LHCN-M2 (cell line): Measurements from ENCODE around the gene HPS1. TPM values are rescaled to one million over a fixed set of nuclear protein-coding genes. Genes with fewer than 3 reads are reported as not detected.

ENCODE experiments used
- DNase-seq: peaks from one replicate; pipeline ENCODE4 v3.0.0-alpha.2; 2012; ENCODE audit warnings: low read depth
- total RNA-seq: library from RNA; depleted of rRNA; stranded (reverse); fragments of >200 nt; gene quantifications from 2 replicates; pipeline ENCODE4 v1.2.3, GENCODE V29; 2014

The HPS1 gene
- total RNA-seq, 1 experiment from 2014 or later: 46.0 TPM

- peak; percentile 32 for DNase-seq
Measured at GRCh38 chr10:98463976-98464754, 17.4 kb upstream of the HPS1 start.

DNA sequence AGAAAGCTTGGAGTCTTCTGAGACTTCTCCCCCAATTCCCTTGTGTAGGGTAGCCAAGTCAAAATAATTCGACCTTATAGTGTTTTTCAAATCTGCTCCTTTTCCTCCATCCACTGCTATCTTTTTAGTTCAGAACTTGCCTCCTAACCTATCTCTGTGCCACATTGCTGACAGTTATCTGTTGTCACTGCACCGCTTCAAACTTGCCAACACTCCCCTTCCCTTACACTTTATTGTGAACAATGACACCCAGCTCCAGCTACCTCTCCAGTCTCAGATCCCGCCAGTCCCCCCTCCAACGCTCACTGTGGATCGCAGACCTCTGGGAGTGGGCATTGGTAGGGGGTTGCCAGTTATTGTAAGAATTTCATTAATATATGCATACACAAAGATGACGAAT lies 16.3 kb upstream of the HPS1 start:
- DNase-seq: no peak

DNA sequence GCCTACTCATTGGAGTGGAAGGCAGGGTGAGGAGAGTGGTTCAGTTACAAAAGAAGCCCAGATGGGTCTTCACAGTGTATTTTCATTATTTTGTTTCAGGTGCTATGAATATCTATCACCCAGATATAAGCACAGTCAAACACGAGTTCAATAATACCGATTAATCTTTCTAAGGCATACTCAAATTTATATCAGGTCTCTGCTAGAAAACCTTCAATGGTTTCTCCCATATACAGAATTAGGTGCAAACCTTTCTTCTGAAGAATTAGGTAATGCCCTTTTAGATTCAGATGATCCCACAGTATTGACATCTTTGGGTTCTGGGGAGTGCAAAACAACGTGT lies 14.7 kb upstream of the HPS1 start:
- DNase-seq: no peak

GRCh38 chr10:98460837-98461499 lies 14.2 kb upstream of the HPS1 start:
- DNase-seq: peak; percentile 93

DNA sequence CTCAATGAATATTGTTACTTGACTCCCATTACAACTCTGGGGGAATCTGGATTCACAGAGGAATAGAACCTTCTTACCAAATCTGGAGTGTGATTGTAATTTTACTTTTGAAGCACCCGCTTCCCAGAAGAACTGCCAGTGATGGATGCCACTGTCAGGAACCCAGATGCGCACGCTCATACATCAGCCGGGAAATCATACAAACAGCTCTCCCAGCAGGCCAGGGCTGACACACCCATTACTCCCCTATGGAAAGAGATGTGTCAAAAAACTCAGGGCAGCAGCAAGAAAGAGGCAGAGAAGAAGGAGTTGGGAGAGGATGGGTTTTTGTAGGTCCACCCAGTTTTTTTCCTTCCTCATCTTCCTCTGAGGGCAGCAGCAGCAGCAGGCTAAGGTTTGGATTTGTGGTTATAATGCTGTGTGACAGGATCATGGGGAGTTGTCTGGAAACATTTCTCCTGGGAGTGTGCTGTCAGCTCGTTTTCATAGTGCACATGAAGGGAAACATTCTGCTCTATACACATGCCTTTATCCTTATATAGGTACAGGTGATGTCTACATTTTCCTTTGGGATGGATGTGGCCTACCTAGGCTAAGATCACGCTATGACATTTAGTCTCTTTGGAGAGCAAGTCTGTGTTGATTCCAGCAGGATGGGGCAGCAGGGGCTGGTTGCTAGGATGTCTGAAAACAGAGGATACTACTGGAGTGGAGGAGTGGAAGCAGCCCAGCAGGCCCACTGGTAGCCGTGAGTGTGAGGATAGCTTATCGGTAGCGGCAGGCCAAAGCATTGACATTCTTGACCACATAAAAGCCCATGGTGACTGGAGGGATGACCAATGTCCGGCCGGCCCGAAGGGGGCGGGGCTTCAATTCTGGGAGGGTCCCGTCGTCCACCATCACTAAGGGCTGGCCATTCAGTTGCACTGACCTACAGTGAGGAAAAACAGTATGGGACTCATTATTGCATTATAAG lies 12.4 kb upstream of the HPS1 start:
- no peak for DNase-seq

- DNase-seq: no peak
Measured at GRCh38 chr10:98457721-98458120, 11.0 kb upstream of the HPS1 start.

- no peak for DNase-seq
Measured at GRCh38 chr10:98456686-98457482, 10.1 kb upstream of the HPS1 start.

DNA sequence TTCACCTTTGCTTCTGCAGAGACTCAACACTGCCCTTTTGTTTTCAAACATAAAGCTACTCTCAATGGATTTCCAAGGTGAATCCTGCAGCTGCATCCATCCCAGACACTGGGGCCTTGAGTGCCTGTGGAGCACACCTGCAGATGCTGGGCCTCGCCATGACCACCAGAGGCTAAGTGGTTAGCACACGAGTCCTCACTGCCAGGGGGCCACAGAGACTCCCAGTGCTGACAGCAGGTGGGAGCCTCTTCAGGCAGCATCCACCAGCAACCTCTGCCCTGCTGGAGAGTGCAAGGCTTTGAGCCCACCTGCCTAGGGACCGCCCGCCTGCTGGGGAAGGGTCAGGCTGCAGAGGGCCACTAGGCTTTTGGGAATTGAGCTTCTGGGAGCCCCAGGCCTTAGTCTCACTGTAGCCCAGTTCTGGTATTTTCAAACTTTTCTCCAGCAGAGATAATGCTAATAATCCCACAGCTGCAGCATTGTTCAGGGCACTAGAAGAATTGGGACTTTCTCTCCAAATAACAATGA lies 9.4 kb upstream of the HPS1 start:
- DNase-seq: no peak

GRCh38 chr10:98453729-98454128 lies 7.0 kb upstream of the HPS1 start:
- DNase-seq: no peak

DNA sequence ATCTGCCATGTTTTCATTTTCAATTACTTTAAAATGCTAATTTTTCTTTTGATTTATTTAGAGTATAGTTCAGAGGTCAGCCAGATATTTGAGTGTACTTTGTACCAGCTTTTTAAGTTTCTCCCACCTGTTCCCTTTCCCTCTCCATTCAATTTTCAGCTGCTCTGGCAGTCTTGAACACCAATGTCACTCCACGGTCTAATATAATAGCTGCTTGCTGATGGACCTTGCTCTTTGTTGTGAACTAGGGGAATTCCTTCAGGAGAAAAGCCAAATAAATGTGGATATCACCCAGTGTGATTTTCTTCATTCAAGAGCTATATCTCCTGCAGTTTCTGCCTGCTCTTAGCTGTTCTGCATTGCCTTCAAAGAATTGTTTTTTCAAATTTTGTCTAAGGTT lies 3.9 kb upstream of the HPS1 start:
- DNase-seq: no peak

DNA sequence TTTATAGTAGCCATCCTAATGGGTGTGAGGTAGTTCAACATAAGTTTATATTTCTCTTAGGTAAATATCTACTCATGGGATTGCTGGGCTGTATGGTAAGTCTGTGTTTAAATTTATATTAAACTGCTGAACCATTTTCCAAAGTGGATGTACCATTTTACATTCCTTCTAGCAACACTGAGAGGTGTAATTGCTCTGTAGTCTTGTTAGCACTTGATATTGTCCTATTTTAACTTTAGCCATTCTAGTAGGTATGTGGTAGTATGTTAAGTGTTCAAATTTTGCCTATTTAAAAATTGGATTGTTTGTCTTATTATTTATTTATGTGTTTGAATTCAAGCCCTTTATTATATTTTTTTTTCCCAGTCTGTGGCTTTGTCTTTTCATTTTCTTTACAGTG lies 2.6 kb upstream of the HPS1 start:
- no peak for DNase-seq

DNA sequence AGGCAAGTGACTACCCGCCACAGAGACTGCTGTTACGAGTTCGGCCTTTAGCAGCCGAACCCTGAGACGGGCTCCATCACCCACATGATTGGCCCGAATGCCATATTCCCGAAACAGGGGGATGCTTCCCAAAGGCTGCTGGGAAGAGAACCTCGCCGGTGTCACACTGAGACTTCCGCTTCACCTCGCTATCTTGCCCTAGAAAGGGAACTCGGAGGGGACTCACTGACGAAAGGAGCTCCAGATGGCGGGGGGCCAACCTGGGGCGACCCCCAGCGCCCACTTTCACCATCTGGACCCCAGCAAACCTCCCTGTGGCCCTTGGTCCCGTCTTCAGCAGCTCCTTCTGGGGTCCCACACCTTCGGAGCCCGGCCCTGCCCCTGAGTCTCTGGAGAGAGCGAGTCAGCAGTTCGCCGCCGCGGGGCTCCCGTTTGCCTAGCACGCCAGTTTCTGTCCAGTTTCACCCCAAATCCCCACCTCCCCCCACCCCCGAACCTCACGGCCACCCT lies 529 bp downstream of the HPS1 start:
- DNase-seq: peak; percentile 46

DNA sequence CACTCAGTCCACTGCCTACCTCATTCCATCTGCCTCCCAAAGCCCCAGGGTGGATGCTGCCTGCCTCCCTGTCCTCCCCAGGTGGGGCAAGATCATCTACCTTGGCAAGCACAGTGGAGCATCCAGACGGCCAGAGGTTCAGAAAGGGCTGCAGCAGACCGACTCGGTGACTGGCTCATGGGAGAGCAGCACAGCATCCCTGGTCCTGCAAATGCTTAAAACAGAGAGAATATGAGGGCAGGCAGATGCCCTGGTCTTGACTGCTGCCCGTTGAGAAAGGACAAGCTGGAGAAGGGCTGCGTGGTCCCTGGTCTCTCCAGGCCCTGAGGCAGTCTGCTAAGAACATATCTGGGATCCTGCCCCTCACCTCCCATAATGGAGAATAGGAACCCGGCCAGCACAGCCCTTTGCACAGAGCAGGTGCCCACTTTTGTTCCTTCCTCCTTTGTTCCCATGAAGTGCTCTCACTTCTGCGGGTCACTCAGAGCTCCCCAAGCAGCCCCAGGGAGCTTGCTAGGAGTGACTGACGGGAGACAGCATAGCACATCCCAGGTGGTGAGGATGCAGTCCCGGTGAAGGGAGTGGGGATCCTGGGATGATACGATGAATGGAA lies 1.4 kb downstream of the HPS1 start:
- no peak for DNase-seq

- no peak for DNase-seq
Measured at GRCh38 chr10:98444314-98445006, 2.3 kb downstream of the HPS1 start.

DNA sequence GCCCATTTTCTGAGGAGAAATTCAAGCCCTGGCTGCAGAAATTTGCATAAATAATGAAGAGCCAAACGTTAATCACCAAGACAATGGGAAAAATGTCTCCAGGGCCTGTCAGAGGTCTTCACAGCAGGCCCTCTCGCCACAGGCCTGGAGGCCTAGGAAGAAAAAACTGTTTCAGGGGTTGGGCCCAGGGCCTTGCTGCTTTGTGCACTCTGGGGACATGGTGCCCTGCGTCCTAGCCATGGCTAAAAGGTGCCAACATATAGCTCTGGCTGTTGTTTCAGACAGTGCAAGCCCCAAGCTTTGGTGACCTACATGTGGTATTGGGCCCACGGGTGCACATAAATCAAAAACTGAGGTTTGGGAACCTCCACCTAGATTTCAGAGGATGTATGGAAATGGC lies 8.0 kb downstream of the HPS1 start:
- DNase-seq: no peak

GRCh38 chr10:98436704-98437103 lies 10.0 kb downstream of the HPS1 start:
- DNase-seq: no peak

DNA sequence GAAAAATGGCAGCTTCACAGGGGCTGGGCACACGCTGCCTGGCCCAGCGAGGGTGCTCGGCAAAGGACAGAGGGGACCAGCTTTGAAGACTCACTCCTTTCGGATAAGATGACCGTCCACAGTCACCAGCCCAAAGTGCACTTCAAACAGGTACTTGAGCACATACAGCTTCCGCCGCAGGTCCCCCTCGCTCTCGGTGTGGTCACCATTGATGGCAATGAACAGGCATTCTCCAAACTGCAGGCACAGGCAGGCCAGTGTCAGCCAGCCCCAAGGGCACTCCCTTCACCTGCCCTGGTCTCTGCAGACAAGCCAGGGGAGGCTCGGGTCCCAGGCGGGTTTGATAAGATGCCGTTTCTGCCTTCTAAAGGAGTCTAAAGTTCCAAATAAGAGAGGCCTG lies 11.6 kb downstream of the HPS1 start:
- no peak for DNase-seq

GRCh38 chr10:98433881-98434732 lies 12.6 kb downstream of the HPS1 start:
- DNase-seq: peak; percentile 74

DNA sequence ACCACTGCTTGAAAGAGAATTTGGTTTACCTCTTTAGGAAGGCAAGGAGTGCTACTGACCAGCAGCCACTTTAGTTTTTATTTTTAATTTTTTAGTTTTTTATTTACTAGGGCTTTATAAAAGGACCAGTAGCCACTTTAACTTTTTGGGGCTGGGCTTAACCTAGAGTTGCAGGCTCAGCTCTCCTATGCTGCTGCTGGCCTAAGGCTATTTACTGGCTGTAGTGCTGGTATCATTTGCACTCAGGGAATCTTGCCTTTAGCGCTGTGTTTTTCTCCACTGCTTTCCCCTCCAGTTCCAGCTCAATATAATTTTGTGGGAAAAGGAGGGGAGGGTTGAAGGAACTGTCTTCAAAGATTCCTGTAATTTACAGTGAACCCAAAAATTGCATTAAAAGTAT lies 13.4 kb downstream of the HPS1 start:
- DNase-seq: no peak
